HG03565 (cell line): ENCODE results near the gene INTS7.
"Not testable (repeated sequence)": the region's sequence is repeated elsewhere in the genome, so short reads cannot be mapped to it uniquely, and the experiment has no call there.

Experiments
- ATAC-seq: cut with Tn5 transposase; IDR thresholded peaks from one replicate; pipeline ENCODE4 v1.9.1; 2021; ENCODE audit warnings: mild to moderate bottlenecking, moderate library complexity; ENCODE audit not compliant: unreplicated experiment

The INTS7 gene

DNA sequence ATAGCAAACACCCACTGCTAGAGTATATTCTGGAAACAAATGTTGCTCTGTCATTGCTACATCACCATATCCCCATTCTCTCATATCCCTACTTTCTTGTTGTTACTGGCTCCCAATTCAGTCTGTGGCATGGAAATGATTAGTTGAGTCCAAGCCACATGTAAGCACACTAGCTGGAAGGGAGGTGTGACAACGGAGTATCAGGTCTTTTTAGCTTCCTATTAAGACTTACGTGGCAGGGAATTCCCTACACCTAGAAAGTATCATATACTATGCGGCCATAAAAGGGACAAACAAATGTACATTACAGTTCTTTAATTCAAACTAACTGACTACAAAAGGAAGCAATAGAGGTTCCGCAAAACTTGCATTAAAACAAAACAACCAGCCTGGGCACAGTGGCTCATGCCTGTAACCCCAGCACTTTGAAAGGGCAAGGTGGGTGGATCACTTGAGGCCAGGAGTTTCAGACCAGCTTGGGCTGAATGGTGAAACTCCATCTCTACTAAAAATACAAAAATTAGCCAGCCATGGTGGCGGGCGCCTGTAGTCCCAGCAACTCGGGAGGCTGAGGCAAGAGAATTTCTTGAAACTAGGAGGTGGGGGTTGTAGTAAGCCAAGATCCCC lies 48.6 kb downstream of the INTS7 start:
- no peak for ATAC-seq

DNA sequence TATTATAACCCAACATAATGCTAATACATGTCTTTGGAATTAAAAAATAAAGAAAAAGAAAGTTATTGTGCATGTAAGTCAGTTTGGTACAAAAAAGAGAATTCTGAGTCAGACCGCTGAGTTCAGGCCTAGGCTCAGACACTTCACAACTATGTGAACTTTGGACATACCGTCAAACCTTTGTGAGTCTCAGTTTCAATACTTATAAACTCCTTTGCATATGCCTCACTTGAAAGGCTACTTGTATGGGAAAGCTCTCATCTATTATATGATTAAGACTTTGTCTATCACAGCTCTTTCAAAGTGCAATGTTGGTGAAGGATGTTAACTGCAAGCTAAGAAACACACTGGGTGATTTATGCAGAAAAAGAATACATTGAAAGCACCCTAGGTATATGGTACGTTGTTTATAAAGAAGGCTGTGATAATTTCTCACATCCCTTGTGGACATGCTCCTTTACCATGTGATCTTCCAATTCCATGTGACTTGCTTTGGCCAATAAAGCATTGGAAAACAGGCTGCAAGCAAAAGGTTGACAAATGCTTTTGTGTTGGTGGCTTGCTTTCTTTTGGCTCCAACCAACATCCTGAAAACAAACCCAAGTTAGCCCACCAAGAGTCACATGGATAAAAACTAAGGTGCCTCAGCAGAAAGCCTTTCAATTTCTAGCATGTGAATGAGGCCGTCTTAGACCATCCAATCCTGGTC lies 49.6 kb downstream of the INTS7 start:
- ATAC-seq: peak; percentile 87

GRCh38 chr1:211978596-211978995 lies 56.8 kb downstream of the INTS7 start:
- no peak for ATAC-seq

GRCh38 chr1:211975152-211975941 lies 60.0 kb downstream of the INTS7 start:
- ATAC-seq: no peak

GRCh38 chr1:211973541-211973940 lies 61.8 kb downstream of the INTS7 start:
- no peak for ATAC-seq

- ATAC-seq: no peak
Measured at GRCh38 chr1:211968200-211968834, 67.0 kb downstream of the INTS7 start.

GRCh38 chr1:211967704-211968103 lies 67.7 kb downstream of the INTS7 start:
- no peak for ATAC-seq

DNA sequence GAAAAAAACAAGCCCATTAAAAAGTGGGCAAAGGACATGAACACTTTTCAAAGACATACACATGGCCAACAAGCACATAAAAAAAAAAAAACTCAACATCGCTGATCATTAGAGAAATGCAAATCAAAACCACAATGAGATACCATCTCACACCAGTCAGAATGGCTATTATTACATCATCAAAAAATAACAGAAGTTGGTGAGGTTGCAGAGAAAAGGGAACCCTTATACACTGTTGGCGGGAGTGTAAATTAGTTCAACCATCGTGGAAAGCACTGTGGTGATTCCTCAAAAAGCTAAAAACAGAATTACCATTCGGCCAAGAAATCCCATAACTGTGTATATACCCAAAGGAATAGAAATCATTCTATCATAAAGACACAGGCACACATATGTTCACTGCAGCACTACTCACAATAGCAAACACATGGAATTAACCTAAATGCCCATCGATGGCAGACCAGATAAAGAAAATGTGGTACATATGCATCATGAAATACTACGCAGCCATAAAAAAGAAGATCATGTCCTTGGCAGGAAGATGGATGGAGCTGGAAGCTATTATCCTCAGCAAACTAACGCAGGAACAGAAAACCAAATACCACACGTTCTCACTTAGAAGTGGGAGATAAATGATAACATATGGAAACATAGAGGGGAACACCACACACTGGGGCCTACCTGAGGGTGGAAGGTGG lies 70.1 kb downstream of the INTS7 start:
- ATAC-seq: no peak

- ATAC-seq: no peak
Measured at GRCh38 chr1:211959680-211960079, 75.7 kb downstream of the INTS7 start.

DNA sequence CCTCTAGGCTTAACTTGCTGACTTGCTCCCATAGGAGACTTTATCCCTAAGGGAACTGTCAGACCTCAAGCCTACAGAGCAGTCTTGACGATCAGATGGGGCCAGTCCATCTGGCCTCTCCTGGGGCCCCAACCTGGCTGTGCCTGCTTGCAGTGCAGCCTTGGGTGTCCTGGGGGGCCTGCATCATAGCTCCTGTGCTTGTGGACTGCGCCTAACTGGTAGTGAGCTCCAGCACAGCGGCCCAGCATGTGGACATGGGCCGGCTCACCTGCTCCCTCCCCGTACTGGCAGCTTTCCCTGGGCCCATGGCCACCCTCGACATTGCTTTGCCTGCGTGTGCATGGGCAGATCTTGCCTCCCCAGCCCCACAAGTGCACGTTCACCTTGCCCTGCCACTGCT lies 76.1 kb downstream of the INTS7 start:
- ATAC-seq: no peak

DNA sequence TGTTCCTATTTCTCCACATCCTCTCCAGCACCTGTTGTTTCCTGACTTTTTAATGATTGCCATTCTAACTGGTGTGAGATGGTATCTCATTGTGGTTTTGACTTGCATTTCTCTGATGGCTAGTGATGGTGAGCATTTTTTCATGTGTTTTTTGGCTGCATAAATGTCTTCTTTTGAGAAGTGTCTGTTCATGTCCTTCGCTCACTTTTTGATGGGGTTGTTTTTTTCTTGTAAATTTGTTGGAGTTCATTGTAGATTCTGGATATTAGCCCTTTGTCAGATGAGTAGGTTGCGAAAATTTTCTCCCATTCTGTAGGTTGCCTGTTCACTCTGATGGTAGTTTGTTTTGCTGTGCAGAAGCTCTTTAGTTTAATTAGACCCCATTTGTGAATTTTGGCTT lies 81.3 kb downstream of the INTS7 start:
- ATAC-seq: not testable (repeated sequence)

DNA sequence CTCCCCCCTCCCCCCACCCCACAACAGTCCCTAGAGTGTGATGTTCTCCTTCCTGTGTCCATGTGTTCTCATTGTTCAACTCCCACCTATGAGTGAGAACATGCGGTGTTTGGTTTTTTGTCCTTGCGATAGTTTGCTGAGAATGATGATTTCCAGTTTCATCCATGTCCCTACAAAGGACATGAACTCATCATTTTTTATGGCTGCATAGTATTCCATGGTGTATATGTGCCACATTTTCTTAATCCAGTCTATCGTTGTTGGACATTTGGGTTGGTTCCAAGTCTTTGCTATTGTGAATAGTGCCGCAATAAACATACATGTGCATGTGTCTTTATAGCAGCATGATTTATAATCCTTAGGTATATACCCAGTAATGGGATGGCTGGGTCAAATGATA lies 81.8 kb downstream of the INTS7 start:
- not testable (repeated sequence) for ATAC-seq

- ATAC-seq: no peak
Measured at GRCh38 chr1:211952299-211952698, 83.1 kb downstream of the INTS7 start.

- ATAC-seq: peak; percentile 87
Measured at GRCh38 chr1:211951856-211952255, 83.5 kb downstream of the INTS7 start.

DNA sequence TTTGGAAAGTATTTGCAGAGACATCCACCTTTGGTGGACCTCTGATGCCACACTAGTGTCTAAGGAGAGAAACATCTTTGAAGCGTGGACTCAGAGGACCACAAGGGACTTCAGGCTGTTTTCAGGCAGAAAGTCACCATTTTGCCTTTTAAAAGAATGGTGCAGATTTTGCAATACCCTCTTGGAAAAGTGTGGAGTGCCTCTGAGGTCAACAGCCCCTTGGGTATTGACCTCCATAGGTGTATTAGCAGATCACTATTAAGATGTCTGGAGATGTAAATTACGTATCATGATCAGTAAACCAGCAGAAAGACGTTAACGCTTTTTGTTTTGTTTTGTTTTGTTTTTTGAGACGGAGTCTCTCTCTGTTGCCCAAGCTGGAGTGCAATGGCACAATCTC lies 87.0 kb downstream of the INTS7 start:
- ATAC-seq: no peak

DNA sequence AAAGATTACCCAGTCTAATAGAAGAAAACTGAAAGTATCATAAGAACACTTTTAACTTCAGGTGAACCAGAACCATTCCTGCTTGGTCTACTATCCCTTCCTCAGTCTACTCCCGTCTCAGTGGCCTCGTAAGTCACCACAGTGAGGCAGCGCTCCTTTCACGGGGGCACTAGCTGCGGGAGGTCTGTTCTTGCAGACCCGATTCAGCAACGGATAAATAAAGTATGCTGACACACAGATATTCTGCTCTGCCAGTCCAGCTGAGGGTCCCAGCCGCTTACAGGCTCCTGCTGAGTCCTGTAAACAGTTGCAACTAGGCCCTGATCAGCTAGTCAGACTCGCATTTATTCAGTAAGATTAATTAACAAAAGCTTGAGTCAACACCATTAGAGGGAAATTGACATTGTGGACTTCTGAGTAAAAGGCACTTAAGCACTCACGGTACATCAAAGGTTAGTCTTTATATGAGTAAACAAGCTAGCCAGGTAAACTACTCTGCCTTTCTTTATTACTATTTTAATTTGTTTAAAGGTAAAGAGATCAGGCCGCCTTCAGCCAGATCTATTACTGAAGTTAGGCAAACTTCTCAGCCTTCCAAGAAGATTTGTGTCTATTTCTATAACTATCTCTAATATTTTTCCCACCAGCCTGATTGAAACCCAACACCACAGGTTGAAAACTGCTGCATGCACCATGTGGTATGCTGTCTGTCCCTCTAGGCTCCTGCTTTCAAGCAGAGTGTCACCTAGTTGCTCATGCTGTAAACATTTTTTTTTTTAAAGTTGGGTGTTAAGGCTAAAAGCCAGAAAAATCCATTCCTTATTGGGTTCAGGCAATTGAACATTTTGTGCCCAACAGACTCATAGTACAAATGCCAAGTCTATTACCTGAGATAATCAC lies 87.7 kb downstream of the INTS7 start:
- ATAC-seq: no peak

- no peak for ATAC-seq
Measured at GRCh38 chr1:211944733-211945500, 90.4 kb downstream of the INTS7 start.

GRCh38 chr1:211942583-211942982 lies 92.8 kb downstream of the INTS7 start:
- no peak for ATAC-seq

DNA sequence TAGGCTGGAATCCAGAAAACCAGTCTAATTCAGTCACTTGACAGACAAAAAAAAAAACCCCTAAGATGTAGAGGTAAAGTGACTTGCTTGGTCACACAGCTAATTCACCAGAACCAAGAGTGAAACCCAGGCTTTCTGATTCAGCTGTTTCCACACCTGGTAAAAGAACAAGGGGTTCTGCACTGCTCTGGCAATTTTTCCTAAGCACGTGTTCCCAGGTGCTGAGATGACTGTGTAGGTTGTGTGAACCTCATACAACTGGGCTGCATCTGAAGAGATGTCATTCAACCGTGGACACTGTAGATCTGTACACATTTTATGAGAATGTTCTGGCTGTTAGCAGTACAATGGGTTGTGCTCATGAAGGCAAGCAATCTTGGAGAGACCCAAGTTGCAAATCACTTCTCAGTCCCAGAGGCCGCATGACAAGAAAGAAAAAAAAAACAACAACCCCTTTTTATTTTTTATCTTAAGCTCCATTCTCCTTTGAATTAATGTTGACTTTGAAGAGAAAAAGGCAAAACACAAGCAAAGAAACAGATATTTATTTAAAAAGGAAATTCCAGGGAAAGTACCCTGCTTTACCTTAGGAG lies 95.4 kb downstream of the INTS7 start:
- ATAC-seq: peak; percentile 73
